Hematopoietic multipotent progenitor cell treated with erythropoietin and hydrocortisone succinate and interleukin-3 and kit ligand, for 8 days (in vitro differentiated cells): Measurements from ENCODE around the gene MRPL28.
"Not testable (repeated sequence)": the region's sequence is repeated elsewhere in the genome, so short reads cannot be mapped to it uniquely, and the experiment has no call there.

Source experiments
- DNase-seq: peaks from one replicate; pipeline ENCODE4 v3.0.0-alpha.2; 2015

The MRPL28 gene

DNA sequence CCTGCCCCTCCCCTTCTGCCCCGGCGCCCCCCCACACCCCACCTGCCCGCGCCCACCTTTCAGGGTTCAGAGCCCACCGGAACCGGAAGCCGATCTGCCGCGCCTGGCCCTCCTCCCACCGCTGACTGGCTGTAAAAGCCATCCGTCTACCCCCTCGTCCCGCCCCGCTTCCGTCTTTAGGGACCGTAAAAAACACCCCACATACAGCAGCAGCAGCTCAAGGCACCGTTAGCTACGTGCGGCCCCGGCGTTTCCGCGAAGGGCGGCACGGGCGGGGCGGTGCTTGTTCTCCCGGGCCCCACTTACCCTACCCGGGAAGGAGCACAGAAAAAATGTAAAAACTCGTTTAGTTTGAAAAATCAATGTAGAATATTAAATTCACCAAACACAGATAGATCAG is at the start of gene MRPL28:
Gene MRPL28 (minus strand): TSS at position 96 of the 400 bp plus-strand sequence. CDS start 320 bp downstream, outside the sequence.
- peak; percentile 96 for DNase-seq

DNA sequence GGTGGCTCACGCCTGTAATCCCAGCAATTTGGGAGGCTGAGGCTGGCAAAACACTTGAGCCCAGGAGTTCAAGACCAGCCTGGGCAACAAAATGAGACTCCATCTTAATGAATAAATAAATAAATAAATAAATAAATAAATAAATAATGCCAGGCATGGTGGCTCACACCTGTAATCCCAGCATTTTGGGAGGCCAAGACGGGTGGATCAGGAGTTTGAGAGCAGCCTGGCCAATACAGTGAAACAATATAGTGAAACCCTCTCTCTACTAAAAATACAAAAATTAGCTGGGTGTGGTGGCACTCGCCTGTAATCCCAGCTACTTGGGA is 44.8 kb upstream of the MRPL28 start:
- not testable (repeated sequence) for DNase-seq

DNA sequence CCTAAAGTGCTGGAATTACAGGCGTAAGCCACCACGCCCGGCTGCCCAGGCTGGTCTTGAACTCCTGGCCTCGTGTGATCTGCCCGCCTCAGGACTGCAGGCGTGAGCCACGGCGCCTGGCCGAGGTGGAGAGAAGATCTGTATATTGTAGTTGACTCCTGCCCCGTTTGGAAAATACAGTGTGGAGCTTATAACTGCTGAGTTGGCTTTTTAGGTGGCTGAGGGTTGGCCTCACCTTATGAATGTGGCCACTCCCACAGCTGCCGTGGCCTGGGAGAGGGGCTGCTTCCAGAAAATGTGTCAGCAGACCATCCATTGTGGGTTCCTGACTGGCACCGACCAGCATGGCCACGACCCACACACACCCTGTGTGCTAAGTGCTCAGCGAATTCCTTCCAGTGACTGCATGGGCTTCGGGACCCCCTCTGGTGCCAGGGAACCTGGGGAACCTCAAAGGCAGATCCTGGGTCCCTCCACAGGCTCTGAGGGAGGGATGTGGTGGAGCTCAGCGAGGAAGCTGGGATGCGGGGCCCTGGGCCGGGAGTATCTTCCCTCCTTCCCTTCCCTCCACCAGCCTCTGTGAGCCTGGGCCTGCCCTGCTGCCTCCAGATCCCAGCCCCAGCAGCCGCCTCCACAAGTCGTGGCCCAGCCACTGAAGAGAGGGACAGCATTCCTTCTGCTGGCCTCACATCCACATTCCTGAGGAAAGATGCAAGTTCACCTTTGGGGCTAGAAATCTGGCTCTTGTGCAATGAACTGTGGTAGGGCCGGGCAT is 44.2 kb upstream of the MRPL28 start:
- no peak for DNase-seq

DNA sequence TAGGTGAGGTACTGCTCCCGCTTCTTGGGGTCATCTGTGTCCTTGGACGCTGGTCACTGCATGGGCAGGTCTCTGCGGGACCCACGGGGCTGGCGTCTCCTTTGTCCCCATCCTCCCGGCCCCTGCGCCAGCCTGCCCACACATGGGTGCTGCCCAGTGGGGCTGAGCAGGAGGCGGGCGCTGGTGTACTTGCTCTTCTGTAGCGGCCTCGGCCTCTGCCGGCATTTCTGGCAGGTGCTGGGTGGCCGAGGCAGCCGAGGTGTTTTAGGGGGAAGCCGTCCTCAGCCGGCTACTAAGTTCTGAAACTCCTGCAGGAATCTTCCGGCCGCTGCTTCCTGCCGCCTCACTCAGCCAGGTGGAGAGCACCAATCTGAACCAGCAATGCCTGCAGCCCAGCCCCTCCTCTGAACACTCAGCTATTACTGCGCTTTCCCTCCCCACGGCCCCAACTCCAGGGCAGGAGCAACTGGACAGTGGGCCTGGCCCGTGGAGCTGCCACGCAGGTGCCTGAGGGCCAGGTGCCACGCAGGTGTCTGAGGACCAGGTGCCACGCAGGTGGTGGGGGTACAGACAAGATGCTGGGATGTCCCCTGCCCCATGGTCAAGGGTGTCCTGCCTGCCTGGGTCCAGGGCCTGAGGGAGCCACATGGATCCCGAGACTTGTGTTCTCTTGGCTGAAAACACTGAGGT is 41.4 kb upstream of the MRPL28 start:
- DNase-seq = no peak

DNA sequence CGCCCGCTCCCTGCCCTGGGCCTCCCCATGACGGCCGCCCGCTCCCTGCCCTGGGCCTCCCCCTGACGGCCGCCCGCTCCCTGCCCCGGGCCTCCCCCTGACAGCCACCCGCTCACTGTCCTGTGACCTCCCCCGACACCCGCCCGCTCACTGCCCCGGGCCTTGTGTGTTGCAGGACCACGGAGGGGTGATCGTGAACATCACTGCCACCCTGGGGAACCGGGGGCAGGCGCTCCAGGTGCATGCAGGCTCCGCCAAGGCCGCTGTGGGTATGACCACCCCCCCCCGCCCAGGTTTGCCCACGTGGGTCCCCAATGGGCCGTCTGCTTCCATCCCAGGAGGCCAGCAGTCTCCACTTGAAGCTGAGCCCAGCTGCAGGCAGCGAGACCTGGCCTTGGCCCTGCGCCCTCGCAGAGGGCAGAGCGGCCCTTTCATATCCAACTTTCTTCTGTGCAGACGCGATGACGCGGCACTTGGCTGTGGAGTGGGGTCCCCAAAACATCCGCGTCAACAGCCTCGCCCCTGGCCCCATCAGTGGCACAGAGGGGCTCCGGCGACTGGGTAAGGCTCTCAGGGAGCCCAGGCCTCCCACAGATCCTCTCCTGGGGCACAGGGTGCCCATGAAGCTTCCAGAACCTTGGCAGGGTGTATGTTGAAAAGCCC is 40.3 kb upstream of the MRPL28 start:
- DNase-seq = no peak

DNA sequence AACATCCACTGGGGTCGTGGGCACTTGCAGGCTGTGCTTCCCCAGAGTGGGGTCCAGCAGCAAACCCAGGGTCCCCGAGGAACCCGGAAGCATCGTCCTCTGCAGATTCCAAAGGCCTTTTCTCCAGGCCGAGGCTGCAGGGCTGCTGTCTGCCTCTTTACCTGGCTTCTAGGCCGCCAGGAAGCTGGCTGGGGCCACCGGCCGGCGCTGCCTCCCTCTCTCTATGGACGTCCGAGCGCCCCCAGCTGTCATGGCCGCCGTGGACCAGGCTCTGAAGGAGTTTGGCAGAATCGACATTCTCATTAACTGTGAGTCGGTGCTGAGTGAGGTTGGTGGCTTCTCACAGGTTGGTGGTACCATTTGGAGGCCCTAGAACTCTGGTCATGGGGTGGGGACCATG is 36.9 kb upstream of the MRPL28 start:
- no peak for DNase-seq

DNA sequence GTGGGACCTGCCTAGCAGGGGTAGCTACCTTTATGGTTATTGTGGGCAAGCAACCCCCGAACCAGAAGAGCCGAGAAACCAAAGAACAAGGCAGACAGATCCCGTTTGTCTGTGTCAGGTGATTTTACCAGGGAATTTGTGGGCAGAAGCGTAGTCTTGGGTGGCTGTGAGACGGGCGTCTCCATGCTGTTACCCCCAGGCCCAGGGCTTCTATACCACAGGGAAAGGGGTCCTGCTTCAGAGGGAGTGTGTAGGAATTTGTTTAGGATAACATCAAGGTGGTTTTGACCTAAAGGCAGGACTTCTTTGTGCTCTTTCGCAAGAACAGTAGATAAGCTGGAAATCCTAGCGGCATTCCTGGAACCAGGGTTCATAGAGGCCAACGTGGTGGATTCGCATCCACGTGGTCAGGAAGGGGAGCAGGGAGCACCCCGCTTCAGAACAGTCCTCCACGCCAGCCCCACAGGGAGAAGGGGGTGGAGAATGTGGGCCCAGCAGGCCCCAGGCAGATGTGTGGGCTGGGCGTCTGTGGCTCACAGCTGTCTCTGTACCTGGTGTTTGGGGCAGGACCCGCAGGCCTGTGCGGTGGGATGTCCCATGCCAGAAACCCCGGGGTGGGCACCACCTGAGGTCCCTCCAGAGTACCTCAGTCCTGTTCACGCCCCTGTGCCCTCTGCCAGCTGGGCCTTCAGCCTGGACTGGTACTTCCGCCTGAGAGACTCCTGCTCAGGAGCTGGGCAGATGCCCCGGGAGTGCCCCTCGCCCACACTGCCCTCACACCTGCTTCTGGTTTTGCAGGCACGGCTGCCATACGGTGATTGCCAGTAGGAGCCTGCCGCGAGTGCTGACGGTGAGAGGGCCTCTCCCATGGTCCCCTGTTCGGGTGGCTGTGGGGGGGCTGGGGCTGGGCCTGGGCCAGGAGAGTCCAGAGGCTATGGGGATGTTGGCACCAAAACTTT is 35.5 kb upstream of the MRPL28 start:
- DNase-seq = no peak

DNA sequence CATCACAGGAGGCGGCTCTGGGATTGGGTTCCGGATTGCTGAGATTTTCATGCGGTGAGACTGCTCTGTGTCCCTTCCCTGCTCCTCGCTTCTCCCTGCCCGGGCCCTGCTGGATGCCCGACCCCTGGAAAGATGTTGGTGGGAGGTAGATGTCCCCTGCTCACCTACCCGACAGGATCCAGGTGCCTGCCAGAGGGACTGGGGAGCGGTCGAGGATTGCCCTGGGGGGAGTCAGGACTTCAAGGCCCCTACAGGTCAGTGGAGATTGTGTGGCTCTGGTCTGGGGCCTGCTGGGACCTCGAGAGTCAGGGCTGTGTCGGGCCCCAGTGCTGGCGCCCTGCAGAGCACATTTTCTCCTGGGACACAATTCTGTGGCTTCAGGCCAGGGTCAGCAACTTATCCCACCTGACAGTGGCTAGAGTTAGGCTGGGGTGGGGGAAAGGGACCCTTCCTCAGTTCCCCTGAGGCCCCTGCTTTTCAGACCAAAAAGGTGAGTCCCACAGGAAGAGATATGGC is 34.7 kb upstream of the MRPL28 start:
- DNase-seq = no peak

DNA sequence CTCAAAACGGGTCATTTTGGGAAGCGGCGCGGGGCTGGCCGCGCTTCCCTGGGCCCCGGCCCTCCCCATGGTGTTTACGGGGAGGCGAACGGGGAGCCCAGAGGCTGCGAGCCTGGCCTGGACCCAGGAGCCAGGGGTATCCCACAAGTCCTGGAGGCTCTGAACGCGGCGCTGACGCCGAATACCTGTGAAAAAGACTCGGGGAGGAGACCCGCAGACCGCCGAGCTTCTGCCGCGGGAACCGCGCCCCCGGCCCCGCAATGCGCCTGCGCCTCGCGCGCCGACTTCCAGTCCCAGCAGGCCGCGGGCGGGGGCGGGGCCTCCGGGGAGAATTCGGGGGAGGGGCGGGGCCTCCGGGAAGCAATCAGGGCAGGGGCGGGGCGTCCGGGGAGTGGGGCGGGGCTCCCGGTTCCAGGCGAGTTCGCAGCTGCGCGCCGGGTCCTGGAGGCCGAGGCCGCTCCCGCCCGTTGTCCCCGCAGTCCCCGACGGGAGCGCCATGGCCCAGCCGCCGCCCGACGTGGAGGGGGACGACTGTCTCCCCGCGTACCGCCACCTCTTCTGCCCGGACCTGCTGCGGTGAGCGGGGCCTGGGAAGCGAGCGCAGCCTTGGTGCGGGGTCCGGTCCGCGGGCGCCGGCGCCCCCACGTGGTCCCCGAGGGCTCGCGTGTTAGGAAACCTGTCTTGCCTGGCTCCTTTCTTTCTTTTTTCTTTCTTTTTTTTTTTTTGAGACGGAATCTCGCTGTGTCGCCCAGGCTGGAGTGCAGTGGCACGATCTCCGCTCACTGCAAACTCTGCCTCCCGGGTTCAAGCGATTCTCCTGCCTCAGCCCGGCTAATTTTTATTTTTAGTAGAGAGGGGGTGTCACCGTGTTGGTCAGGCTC is 31.4 kb upstream of the MRPL28 start, which contains the start of gene DECR2:
Gene DECR2 (plus strand): TSS at position 418 of the 881 bp plus-strand sequence. CDS start 79 bp downstream, at position 497.
- DNase-seq = peak; percentile 88

DNA sequence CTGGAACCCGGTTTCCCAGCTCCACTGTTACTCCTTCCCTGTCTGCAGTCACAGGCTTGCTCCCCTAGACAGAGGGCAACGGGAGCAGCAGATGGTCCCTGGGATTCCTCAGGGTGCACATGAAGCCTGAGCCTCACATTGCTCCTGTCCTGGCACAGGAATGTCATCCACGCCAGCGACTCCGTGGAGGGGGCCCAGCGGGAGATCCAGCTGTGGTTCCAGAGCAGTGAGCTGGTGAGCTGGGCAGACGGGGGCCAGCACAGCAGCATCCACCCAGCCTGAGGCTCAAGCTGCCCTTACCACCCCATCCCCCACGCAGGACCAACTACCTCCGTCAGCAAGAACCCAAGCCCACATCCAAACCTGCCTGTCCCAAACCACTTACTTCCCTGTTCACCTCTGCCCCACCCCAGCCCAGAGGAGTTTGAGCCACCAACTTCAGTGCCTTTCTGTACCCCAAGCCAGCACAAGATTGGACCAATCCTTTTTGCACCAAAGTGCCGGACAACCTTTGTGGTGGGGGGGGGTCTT is 29.8 kb upstream of the MRPL28 start:
- DNase-seq = peak; percentile 58

DNA sequence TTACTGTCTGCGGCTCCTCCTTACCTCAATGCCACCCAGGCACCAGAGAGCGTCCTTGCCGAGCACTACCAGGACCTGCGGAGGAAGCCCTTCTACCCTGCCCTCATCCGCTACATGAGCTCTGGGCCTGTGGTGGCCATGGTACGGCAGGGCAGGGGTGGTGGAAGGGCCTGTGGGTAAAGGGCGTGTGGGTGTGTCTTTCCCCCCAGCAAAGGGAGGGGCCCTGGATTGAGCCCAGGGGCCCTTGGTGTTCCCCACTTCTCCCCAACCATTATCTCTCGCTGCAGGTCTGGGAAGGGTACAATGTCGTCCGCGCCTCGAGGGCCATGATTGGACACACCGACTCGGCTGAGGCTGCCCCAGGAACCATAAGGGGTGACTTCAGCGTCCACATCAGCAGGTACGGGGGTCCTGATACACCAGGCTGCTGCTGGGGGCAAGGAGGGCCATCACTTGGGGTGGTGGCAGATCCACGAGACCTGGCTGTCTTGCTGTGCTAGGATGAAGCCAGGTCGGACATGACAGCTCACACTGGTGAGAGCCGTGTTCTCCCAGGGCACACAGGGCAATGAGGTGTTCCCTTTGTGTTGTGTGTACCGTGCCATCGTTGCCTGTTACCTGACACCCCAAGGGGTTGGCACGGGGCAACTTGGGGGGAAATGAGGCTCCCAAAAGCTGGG is 29.1 kb upstream of the MRPL28 start:
- DNase-seq = peak; percentile 95

DNA sequence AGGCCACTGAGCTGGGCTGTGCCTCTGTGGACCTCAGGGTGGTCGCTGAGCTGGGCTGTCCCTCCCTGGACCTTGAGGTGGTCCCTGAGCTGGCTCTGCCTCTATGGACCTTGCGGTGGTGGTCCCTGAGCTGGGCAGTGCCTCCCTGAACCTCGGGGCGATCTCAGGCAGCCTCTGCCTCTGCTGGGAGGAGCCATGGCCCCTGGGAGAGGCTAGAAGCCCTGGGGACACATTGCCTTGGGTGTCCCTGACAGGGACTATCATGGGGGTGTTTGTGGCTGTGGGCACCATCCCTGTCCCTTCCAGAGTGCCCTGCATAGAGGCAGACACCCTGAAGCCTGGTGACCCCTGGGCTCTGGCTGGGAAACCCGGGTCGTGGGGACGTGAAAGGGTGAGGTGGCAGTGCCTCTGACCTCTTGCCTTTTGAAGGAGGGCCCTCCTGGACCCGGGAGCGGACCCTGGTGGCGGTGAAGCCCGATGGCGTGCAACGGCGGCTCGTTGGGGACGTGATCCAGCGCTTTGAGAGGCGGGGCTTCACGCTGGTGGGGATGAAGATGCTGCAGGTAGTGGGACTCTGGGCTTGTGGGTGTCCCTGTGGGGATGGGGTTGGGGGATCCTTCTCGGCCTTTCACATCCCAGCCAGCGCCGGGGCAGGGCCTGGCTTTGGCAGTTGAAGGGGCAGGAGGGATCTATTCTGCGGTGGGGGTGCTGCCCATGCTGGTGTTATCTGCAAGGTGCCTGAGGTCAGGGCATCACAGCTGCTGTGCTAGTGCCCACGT is 28.4 kb upstream of the MRPL28 start:
- DNase-seq = peak; percentile 64

DNA sequence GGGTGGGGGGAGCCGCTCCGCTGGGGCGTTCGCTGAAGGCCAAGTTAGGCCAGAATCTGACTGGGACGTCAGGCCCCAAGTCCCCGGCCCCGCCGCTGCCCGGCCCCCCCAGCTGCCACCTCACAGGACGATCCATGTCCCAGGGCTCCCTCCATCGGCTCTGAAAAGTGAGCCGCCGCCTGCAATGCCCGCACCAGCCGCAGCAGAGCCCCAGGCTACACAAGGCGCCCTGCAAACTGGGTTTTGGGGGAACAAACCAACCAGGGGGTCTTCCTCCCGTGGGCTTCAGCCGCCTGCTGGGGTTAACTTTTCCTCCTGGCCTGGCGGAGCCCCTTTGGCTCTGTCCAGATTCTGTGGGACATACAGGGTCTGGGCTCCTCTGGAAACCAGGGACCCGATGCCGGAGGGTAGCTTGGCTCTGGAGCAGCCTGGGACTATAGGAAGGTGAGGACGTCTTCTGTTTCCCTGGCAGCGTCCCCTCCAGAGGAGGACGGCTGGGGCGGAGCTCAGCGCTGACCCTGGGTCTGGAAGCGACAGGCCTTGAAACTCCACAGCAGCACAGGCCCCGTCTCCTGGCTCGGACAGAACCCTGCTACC is 27.5 kb upstream of the MRPL28 start:
- DNase-seq = peak; percentile 77

DNA sequence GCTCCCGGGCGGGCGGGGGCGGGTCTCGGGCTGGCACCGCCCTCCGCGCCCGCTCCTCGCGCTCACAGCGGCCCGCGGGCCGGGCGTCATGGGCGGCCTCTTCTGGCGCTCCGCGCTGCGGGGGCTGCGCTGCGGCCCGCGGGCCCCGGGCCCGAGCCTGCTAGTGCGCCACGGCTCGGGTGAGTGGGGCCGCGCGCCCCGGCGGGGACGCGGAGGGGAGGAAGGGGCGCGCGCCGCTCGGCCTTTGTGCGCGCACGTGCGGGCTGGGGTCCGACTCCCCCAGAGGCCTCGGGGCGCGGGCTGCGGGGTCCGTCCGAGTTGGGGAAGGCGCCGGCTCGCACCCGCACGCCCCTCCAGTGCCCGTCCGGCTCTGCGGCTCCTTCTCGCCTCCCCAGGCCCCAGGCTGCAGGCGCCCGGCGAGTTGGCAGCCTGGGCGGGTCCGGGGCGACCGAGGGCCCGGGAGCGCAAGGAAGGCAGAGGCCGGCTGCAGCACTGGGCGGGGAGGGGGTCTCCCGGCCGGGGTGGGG is 26.9 kb upstream of the MRPL28 start, which contains the start of gene NME4:
Gene NME4 (plus strand): TSS at position 65 of the 527 bp plus-strand sequence. CDS start 24 bp downstream, at position 89.
- DNase-seq = peak; percentile 51

DNA sequence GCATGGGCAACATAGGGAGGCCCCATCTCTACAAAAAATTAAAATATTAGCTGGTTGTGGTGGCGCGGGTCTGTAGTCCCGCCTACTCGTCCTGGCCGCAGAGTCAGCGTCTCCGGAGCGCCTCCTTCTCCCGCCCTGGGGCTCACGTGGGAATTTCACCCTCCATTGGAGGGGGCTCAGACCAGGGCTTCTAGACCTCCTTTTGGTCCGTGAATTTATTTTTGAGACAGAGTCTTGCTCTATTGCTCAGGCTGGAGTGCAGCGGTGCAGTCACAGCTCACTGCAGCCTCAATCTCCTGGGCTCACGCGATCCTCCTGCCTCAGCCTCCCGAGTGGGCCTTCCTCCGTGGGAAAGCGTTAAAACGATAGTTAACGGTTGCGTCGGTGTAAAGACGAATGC is 26.3 kb upstream of the MRPL28 start:
- DNase-seq = peak; percentile 90

DNA sequence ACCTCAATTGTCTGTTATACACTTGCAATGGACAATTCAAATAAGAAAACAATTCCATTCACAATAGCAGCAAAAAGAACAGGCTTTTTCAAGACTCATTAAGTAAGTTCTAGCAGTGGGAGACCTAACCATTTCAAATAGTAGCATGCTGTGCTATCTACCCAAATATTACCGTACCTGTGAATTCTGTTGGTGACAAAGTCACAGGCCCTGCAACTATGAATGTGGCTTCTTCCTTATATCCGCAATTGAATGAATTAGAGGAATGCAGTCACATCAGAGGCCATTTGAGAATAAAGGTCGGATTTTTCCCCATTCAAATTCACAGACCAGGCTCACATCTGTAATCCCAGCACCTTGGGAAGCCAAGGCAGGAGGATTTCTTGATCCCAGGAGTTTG is 25.9 kb upstream of the MRPL28 start:
- DNase-seq = peak; percentile 57

DNA sequence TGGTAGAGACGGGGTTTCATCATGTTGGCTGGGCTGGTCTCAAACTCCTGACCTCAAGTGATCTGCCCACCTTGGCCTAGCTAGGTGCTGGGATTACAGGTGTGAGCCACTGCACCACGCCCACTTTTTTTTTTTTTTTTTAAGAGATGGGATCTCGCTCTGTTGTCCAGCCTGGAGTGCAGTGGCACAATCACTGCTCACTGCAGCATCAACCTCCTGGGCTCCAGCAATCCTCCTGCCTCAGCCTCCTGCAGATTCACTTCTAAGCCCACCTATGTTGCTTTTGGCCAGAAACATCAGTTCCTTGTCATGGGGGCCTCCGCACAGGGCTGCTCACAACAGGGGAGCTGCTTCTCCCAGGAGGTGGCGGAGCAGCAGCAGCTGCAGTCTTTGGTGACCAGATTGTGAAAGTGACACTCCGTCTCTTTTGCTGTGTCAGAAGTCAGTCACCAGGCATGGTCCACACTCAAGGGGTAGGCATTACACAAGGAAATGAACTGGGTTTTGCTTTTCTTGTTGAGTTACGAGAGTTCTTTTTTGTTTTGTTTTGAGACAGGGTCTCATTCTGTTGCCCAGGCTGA is 22.2 kb upstream of the MRPL28 start:
- peak; percentile 59 for DNase-seq

DNA sequence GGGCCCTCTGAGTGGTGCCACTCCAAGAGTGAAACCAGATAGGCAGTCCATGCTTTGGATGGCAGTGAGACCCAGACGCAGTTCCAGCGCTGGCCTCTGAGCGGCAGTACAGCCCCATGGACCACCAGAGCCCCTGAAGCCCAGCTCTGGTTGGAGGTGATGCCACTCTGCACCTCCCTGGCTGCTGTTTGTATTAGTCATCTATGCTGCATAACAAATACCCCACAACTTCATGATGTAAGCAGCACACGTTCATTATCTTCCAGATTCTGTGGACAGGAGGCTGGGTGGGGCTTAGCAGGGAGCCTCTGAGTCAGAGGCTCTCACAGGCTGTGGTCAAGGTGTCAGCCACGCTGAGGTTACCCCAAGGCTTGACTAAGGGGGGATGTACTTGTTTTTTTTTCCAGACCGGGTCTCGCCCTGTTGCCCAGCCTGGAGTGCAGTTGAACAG is 21.6 kb upstream of the MRPL28 start:
- peak; percentile 85 for DNase-seq
